A673 (cell line): ENCODE results near the gene PEX14. TPM values are rescaled to one million over a fixed set of nuclear protein-coding genes. Genes with fewer than 3 reads are reported as not detected.

ENCODE experiments used
- BruUV-seq: library from RNA; stranded (reverse); fragments of 400-500 nt; replicated peaks from 2 replicates; lab custom pipeline; 2021; lab: Mats Ljungman, UMichigan
- CTCF ChIA-PET: fragments of 300-600 bp; sonication (Branson Sonifier 250); formaldehyde crosslinking; loops from one replicate; lab custom pipeline; 2022; ENCODE audit warnings: antibody characterized with exemption; lab: Charles Lee
- POLR2A ChIA-PET: fragments of 300-600 bp; sonication (Branson Sonifier 250); formaldehyde crosslinking; loops from one replicate; lab custom pipeline; 2022; ENCODE audit warnings: antibody characterized with exemption; ENCODE audit not compliant: low non-redundant PET; lab: Charles Lee
- DNase-seq: peaks from one replicate; pipeline ENCODE4 v3.0.0-alpha.2; 2015; ENCODE audit warnings: low spot score
- H3K27ac ChIP-seq: fragments of 200-600 bp; sonication (generic); 2 replicates; pipeline ENCODE4 v1.5.1; 2016; ENCODE audit warnings: mixed run types, low read depth, mild to moderate bottlenecking, mixed read lengths, antibody characterized with exemption, low read length; ENCODE audit not compliant: poor library complexity, severe bottlenecking
- H3K27me3 ChIP-seq: fragments of 200-600 bp; sonication (generic); replicated peaks from 2 replicates; pipeline ENCODE4 v1.6.1; 2017; ENCODE audit warnings: mixed run types, low read depth, mild to moderate bottlenecking, mixed read lengths, antibody characterized with exemption, low read length; ENCODE audit not compliant: insufficient read depth, poor library complexity
- H3K36me3 ChIP-seq: fragments of 200-600 bp; sonication (generic); 2 replicates; pipeline ENCODE4 v1.6.1; 2016; ENCODE audit warnings: mixed run types, mild to moderate bottlenecking, mixed read lengths, antibody characterized with exemption, low read length; ENCODE audit not compliant: insufficient read depth, poor library complexity, severe bottlenecking
- H3K4me1 ChIP-seq: fragments of 200-600 bp; sonication (generic); 2 replicates; pipeline ENCODE4 v1.6.1; 2017; ENCODE audit warnings: mixed run types, mild to moderate bottlenecking, mixed read lengths, antibody characterized with exemption, low read length; ENCODE audit not compliant: insufficient read depth, poor library complexity, severe bottlenecking
- H3K4me3 ChIP-seq: fragments of 200-600 bp; sonication (generic); 2 replicates; pipeline ENCODE4 v1.5.1; 2016; ENCODE audit warnings: low read depth, mixed run types, mild to moderate bottlenecking, mixed read lengths, low read length; ENCODE audit not compliant: poor library complexity, severe bottlenecking
- H3K9me3 ChIP-seq: fragments of 200-600 bp; sonication (generic); 2 replicates; pipeline ENCODE4 v1.6.1; 2016; ENCODE audit warnings: mixed run types, low read depth, mild to moderate bottlenecking, mixed read lengths, antibody characterized with exemption, low read length; ENCODE audit not compliant: poor library complexity, severe bottlenecking
- EZH2 ChIP-seq: fragments of 200-600 bp; sonication (generic); IDR thresholded peaks from 2 replicates; pipeline ENCODE4 v1.6.1; 2017; ENCODE audit warnings: borderline replicate concordance, low read depth, mild to moderate bottlenecking, mixed read lengths, antibody characterized with exemption, low read length; ENCODE audit not compliant: poor library complexity, severe bottlenecking
- intact Hi-C: fragments of 100-400 bp; cut with micrococcal nuclease; formaldehyde crosslinking; loops from one replicate; pipeline ENCODE4 v1.10.0; 2022; ENCODE audit not compliant: unreplicated experiment
- total RNA-seq: library from RNA; stranded (reverse); gene quantifications from 2 replicates; pipeline ENCODE4 v1.2.3, GENCODE V29; 2021
- TF ChIP-seq, protein P1 (sequence below): fragments of 300-800, 200-600 bp; sonication (generic); conservative IDR thresholded peaks from 2 replicates; pipeline ENCODE4 v1.5.1; 2017; ENCODE audit warnings: low read depth, mild to moderate bottlenecking, antibody characterized with exemption, low read length, moderate library complexity, mixed read lengths

PEX14 gene
- total RNA-seq, 1 experiment from 2014 or later: 26.8 TPM

DNA sequence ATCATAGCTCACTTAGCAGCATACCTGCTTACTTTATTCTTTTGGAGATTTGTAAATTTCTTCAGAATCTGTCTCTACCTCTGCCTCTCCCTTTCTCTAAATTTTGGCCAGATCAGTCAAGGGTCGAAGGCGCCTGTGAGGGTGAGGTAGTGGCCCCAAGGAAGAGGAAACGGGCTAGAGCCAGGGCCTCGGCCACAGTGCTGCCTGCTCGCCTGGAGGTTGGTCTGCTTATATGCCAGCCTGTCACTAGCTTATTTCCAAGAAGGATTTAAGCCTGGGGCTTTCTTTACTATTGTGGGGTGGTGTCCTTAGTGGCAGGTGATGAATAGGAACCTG is 19.6 kb downstream of the PEX14 start:
- H3K9me3 ChIP-seq: no peaks in the 10 kb centered on the region
- DNase-seq: no peak
- no peak overlapping the region for H3K27ac ChIP-seq
- no peak for TF ChIP-seq EZH2
- TF ChIP-seq, protein P1, sequence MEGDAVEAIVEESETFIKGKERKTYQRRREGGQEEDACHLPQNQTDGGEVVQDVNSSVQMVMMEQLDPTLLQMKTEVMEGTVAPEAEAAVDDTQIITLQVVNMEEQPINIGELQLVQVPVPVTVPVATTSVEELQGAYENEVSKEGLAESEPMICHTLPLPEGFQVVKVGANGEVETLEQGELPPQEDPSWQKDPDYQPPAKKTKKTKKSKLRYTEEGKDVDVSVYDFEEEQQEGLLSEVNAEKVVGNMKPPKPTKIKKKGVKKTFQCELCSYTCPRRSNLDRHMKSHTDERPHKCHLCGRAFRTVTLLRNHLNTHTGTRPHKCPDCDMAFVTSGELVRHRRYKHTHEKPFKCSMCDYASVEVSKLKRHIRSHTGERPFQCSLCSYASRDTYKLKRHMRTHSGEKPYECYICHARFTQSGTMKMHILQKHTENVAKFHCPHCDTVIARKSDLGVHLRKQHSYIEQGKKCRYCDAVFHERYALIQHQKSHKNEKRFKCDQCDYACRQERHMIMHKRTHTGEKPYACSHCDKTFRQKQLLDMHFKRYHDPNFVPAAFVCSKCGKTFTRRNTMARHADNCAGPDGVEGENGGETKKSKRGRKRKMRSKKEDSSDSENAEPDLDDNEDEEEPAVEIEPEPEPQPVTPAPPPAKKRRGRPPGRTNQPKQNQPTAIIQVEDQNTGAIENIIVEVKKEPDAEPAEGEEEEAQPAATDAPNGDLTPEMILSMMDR: no peak
- H3K36me3 ChIP-seq: no peaks in the 10 kb centered on the region
- H3K4me1 ChIP-seq: peaks cover 13% of the 10 kb centered on the region
- no TSS peak for BruUV-seq
- intact Hi-C loops: loop anchor here (1.0 to 2.0 kb wide), 2 partner anchors 64 to 118 kb away; partner anchors contain the start of gene CENPS
- POLR2A ChIA-PET: no interaction called here
- CTCF ChIA-PET: interaction anchor here (0.8 to 2.9 kb wide), 4 partner anchors 13 to 241 kb away, joined by 3 to 24 read pairs (median 4); partner anchors contain the start of gene CENPS
- H3K27me3 ChIP-seq: no peaks in the 10 kb centered on the region
- H3K4me3 ChIP-seq: no peak overlapping the region

DNA sequence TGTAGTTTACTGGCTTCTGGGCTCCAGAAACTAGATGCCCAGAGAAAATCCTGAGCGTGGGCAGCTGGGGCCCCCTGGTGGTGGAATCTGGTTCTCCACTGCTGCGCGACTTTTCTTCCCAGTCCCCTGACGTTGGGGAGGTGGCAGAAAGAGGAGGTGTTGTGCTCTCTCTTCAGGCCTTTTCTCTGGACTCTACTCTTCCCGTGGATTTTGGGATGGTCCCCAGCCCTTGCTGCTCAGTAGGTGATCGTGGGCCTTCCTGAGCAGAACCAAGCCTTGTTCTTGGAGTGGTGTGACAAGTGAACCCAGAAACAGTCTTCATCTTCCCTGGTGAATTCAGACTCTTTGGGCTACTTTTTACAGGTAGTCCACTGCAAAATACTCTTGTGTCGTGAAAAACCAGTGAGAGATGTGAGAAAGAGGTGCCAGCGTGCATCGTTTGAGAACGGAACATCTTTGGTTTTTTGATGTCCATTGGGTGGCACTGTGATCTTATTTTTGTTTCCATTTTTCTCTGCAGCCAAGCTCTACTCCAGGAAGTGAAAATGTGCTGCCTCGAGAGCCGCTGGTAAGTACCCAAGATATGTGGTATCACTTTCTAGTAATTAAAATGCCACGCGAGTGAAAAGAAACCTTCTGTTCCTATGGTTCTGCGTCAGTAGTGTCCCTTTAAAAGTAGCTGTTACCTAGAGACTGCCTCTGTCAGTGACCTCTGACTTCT is 20.2 kb downstream of the PEX14 start:
- CTCF ChIA-PET: interaction anchor here (0.8 to 2.9 kb wide), 5 partner anchors 13 to 447 kb away, joined by 3 to 24 read pairs (median 3); partner anchors contain the start of gene CENPS
- POLR2A ChIA-PET: no interaction called here
- DNase-seq: peak; percentile 76
- TF ChIP-seq EZH2: no peak
- TF ChIP-seq, protein P1: peak; percentile 96
- Histone ChIP-seq H3K27me3 (no peaks in the 10 kb centered on the region), H3K9me3 (no peaks in the 10 kb centered on the region), H3K27ac (peak overlapping the region; percentile 6), H3K4me3 (peak overlapping the region; percentile 36), H3K4me1 (peaks cover 13% of the 10 kb centered on the region), H3K36me3 (no peaks in the 10 kb centered on the region)
- no TSS peak for BruUV-seq
- intact Hi-C loops: loop anchor here (1.0 to 2.0 kb wide), 2 partner anchors 65 to 118 kb away; partner anchors contain the start of gene CENPS

DNA sequence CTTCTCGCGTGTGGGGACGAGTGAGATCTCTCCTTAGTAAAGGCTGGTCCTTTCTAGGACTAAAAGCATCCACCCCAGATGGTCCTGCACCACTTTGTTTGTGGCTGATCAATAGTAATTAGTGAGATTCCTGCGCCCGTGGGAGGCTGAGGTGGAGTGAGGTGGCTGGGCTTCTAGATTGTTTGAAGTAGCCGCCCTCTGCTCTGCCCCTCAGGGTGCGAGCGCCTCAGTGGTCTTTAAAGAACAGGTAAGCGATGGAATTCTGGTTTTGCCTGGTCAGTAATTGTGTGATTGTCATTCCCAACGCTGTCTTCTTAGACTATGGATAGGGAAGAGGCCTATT is 20.7 kb downstream of the PEX14 start:
- intact Hi-C loops: loop anchor here (2.0 kb wide), 1 partner anchor 119 kb away; no protein-coding TSS in a partner anchor
- H3K27me3 ChIP-seq: no peaks in the 10 kb centered on the region
- peaks cover 13% of the 10 kb centered on the region for H3K4me1 ChIP-seq
- no peak for DNase-seq
- ChIA-PET CTCF (interaction anchor here (0.8 to 2.9 kb wide), 4 partner anchors 12 to 447 kb away, joined by 3 to 24 read pairs (median 4); partner anchors contain the start of gene CENPS), POLR2A (no interaction called here)
- no TSS peak for BruUV-seq
- H3K27ac ChIP-seq: peak overlapping the region; percentile 6
- TF ChIP-seq, protein P1: no peak
- no peak for TF ChIP-seq EZH2
- no peak overlapping the region for H3K4me3 ChIP-seq
- no peaks in the 10 kb centered on the region for H3K36me3 ChIP-seq
- H3K9me3 ChIP-seq: no peaks in the 10 kb centered on the region
